Muscle layer of colon (tissue), 2 donors: ENCODE data around the gene TULP1.

Source experiments
- H3K27ac ChIP-seq: one replicate; pipeline ENCODE4 v1.7.0; 2013; ENCODE audit warnings: low read depth, mild to moderate bottlenecking, low read length, moderate library complexity
- H3K27me3 ChIP-seq, 2 donors: one replicate each; pipeline ENCODE4 v1.7.0; 2013; ENCODE audit warnings: low read length in 2 of 2, mild to moderate bottlenecking in 2 of 2; ENCODE audit not compliant: insufficient read depth in 2 of 2, control insufficient read depth in 1 of 2
- H3K36me3 ChIP-seq: one replicate; pipeline ENCODE4 v1.7.0; 2013; ENCODE audit warnings: mild to moderate bottlenecking, low read length; ENCODE audit not compliant: insufficient read depth
- H3K4me1 ChIP-seq: one replicate; pipeline ENCODE4 v1.7.0; 2013; ENCODE audit warnings: mild to moderate bottlenecking, low read length; ENCODE audit not compliant: insufficient read depth
- H3K4me3 ChIP-seq, 2 donors: one replicate each; pipeline ENCODE4 v1.7.0; 2013; ENCODE audit warnings: low read length in 2 of 2, low read depth in 1 of 2, mild to moderate bottlenecking in 1 of 2, moderate library complexity in 1 of 2
- H3K9ac ChIP-seq: one replicate; pipeline ENCODE4 v1.7.0; 2013; ENCODE audit warnings: low read length
- H3K9me3 ChIP-seq: one replicate; pipeline ENCODE4 v1.7.0; 2013; ENCODE audit warnings: mild to moderate bottlenecking, low read length
- donor health status: abdominal sarcoma.
- donor health status: Adenocarcinoma of cecum.

The TULP1 gene

GRCh38 chr6:35489066-35489465 lies 23.6 kb downstream of the TULP1 start:
- peaks cover 89% of the 10 kb centered on the region for H3K4me1 ChIP-seq
- H3K9ac ChIP-seq, result peak overlapping the region; percentile 72

GRCh38 chr6:35488517-35488862 lies 24.2 kb downstream of the TULP1 start:
- H3K27me3 ChIP-seq, result no peaks in the 10 kb centered on the region
- peak overlapping the region; percentile 99 for H3K27ac ChIP-seq
- H3K4me3 ChIP-seq, result no peak overlapping the region
- H3K9me3 ChIP-seq, result no peaks in the 10 kb centered on the region
- H3K4me1 ChIP-seq, result peaks cover 86% of the 10 kb centered on the region
- H3K9ac ChIP-seq, result peak overlapping the region; percentile 58
- peaks cover 17% of the 10 kb centered on the region for H3K36me3 ChIP-seq

More at GRCh38 chr6:35489066-35489465, 23.6 kb downstream of the TULP1 start:
- Histone ChIP-seq H3K4me3 (no peak overlapping the region), H3K36me3 (peaks cover 11% of the 10 kb centered on the region), H3K27ac (peak overlapping the region; percentile 99), H3K9me3 (no peaks in the 10 kb centered on the region), H3K27me3 (no peaks in the 10 kb centered on the region)

- peaks cover 86% of the 10 kb centered on the region for H3K4me1 ChIP-seq
- peak overlapping the region in 1 of 2 donors; percentile 11 for H3K4me3 ChIP-seq
- peak overlapping the region; percentile 58 for H3K9ac ChIP-seq
- peak overlapping the region; percentile 99 for H3K27ac ChIP-seq
- no peaks in the 10 kb centered on the region for H3K9me3 ChIP-seq
- H3K27me3 ChIP-seq, result no peaks in the 10 kb centered on the region
- H3K36me3 ChIP-seq, result peaks cover 23% of the 10 kb centered on the region
These were observed 24.8 kb downstream of the TULP1 start for GRCh38 chr6:35487658-35488516.

- H3K4me3 ChIP-seq, result peak overlapping the region; percentile 34 to 51
- H3K9me3 ChIP-seq, result no peaks in the 10 kb centered on the region
- peak overlapping the region; percentile 97 for H3K27ac ChIP-seq
- H3K27me3 ChIP-seq, result no peaks in the 10 kb centered on the region
- peaks cover 29% of the 10 kb centered on the region for H3K36me3 ChIP-seq
- H3K4me1 ChIP-seq, result peaks cover 72% of the 10 kb centered on the region
- peak overlapping the region; percentile 86 for H3K9ac ChIP-seq
These were observed 26.4 kb downstream of the TULP1 start for GRCh38 chr6:35486005-35486925.

- H3K9ac ChIP-seq, result peak overlapping the region; percentile 73
- peaks cover 37% of the 10 kb centered on the region for H3K36me3 ChIP-seq
- no peaks in the 10 kb centered on the region for H3K9me3 ChIP-seq
- peaks cover 64% of the 10 kb centered on the region for H3K4me1 ChIP-seq
- peak overlapping the region; percentile 97 for H3K27ac ChIP-seq
- peak overlapping the region in 1 of 2 donors; percentile 51 for H3K4me3 ChIP-seq
- H3K27me3 ChIP-seq, result no peaks in the 10 kb centered on the region
These were observed 27.3 kb downstream of the TULP1 start for GRCh38 chr6:35485402-35485877.

GRCh38 chr6:35484921-35485392 lies 27.7 kb downstream of the TULP1 start:
- Histone ChIP-seq H3K9ac (peak overlapping the region; percentile 73), H3K27ac (peak overlapping the region; percentile 97), H3K4me1 (peaks cover 62% of the 10 kb centered on the region), H3K4me3 (no peak overlapping the region), H3K36me3 (peaks cover 40% of the 10 kb centered on the region), H3K9me3 (no peaks in the 10 kb centered on the region), H3K27me3 (no peaks in the 10 kb centered on the region)

- peak overlapping the region; percentile 97 for H3K27ac ChIP-seq
- no peaks in the 10 kb centered on the region for H3K9me3 ChIP-seq
- H3K4me3 ChIP-seq, result no peak overlapping the region
- peaks cover 49% of the 10 kb centered on the region for H3K36me3 ChIP-seq
- H3K9ac ChIP-seq, result no peak overlapping the region
- no peaks in the 10 kb centered on the region for H3K27me3 ChIP-seq
- peaks cover 57% of the 10 kb centered on the region for H3K4me1 ChIP-seq
These were observed 28.6 kb downstream of the TULP1 start for GRCh38 chr6:35483893-35484645.

- Histone ChIP-seq H3K4me1 (peaks cover 54% of the 10 kb centered on the region), H3K27me3 (no peaks in the 10 kb centered on the region), H3K9ac (no peak overlapping the region), H3K36me3 (peaks cover 54% of the 10 kb centered on the region), H3K27ac (peak overlapping the region; percentile 12), H3K4me3 (no peak overlapping the region), H3K9me3 (no peaks in the 10 kb centered on the region)
These were observed 29.2 kb downstream of the TULP1 start for GRCh38 chr6:35483490-35483889.

- H3K9ac ChIP-seq, result no peak overlapping the region
- no peaks in the 10 kb centered on the region for H3K9me3 ChIP-seq
These were observed 29.6 kb downstream of the TULP1 start for GRCh38 chr6:35483062-35483461.

GRCh38 chr6:35481226-35481625 lies 31.5 kb downstream of the TULP1 start:
- no peaks in the 10 kb centered on the region for H3K27me3 ChIP-seq
- no peaks in the 10 kb centered on the region for H3K9me3 ChIP-seq
- H3K4me1 ChIP-seq, result peaks cover 31% of the 10 kb centered on the region
- H3K27ac ChIP-seq, result no peak overlapping the region
- no peak overlapping the region for H3K9ac ChIP-seq
- peaks cover 71% of the 10 kb centered on the region for H3K36me3 ChIP-seq
- H3K4me3 ChIP-seq, result no peak overlapping the region

More at GRCh38 chr6:35483062-35483461, 29.6 kb downstream of the TULP1 start:
- no peaks in the 10 kb centered on the region for H3K27me3 ChIP-seq
- H3K27ac ChIP-seq, result peak overlapping the region; percentile 7
- peaks cover 50% of the 10 kb centered on the region for H3K4me1 ChIP-seq
- no peak overlapping the region for H3K4me3 ChIP-seq
- H3K36me3 ChIP-seq, result peaks cover 58% of the 10 kb centered on the region
